ENCODE measurements around the gene ACTG1.

The ACTG1 gene

DNA sequence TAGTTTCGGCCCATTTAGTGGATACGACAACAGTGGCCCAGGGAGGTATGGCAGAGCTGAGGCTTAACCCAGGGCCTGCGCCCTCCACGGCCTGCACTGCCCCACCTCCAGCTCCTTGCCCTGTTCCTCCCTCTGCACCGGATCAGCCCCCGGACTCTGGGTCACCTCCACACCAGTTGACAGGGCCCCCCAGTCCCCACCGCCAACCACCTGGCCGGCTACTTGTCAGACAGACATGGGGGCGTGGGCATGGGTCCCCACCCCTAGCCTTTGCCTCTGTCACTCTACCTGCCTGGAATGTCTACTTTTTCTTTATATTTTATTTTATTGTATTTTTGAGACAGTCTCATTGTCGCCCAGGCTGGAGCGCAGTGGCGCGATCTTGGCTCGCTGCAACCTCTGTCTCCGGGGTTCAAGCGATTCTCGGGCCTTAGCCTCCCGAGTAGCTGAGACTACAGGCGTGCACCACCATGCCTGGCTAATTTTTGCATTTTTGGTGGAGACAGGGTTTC lies 3.0 kb upstream of the ACTG1 start:
- no peak for DNase-seq

DNA sequence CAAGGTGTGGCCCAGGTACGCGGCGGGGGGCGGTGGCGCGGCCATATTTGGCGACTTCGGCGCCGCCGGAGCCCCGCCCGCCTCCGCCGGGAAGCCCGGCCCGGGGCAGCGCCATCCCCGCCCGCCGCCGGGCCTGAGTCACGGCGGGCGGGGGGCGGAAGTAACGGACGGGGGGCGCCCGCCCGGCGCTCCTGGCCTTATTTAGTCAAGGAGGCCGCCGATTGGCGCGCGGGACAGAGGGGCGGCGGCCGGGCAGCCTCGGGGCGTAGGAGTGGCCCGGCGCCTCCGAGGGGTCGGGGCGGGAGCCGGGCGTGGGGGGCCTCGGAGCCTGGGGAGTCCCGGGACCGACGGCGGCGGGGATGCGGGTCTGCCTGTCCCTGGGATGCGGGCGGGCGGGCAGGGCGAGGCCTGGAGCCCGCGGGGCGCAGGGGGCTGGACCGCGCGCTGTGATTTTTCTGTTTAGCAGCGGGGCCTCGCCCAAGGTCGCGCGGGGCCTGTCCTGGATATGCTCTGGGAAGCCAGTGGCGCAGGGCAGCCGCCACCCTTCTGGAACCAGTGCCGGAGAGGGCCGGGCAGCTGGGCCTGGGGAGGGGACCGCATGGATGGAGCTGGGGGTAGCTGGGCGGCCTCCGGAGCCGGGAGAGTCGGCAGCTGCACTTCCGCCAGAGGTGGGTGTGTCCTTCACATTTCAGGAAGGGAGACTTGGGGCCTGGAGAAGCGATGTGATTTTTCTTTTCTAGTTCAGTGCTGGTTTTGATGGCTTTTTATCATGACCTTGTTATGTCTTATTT lies 2.3 kb upstream of the ACTG1 start:
- DNase-seq: peak; percentile 85

DNA sequence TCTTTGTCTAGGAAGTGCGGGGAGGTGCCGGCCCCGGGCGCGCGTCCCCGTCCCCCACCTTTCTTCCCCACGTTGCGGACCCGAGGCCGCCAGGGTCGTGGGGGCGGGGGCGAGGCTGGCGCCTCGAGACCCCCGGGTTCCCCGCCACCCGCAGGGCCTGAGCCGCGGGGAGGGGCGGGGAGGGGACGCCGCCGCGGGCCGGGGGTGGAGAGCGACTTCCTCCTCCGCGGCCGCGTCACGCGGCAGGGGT lies 1.8 kb upstream of the ACTG1 start:
- no peak for DNase-seq

DNA sequence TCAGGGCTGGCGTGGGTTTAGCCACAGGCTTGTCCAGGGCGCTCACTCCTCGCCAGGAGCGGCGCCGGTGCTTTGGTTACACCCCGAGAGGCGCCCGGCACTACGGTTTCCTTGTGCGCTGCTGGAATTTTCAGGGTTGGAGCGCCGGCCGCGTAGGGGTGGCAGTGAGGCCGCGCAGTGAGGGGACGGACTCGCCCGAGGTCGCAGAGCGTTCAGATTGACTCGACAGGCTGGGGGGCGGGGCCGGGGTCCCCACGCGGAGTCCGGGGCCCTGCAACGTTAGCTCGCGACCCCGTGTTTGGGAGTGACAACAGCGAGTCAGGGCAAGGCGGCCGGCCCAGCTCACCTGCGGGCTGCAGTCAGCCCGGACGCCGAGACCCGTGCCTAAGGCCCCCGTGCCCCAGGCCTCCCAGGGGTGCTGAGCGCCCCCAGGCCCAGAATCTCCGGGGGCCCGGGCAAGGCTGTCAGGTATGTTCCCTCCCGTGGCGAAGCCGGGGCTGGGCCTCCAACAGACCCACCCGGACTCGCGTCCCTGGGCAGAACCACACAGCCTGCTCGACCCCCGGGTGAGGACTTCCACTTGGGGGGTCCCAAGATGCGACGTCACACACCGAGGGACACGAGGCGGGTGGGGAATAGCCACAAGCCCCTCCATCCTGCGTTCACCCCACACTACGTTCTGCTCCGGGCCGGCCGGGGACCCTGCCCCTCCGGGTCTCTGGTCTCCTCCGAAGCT lies 1.3 kb upstream of the ACTG1 start:
- DNase-seq: peak; percentile 72

DNA sequence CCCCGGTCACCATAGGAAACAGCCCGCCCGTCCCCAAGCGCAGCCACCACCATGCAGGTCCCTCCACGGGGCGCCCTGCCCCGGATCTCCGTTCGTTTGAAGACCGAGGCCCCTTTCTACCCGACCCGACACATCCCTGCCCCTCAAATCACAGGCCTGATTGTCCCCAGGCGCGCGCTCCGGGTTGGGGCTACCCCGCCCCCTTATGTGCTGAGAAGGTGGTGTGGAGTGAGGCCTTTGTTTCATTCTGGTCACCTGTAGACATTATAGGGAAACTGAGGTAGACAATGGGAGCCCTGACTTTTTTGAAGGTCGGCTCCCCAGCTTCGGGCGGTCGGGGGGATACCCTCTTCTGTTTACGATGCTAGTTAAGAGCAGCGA lies 763 bp upstream of the ACTG1 start:
- DNase-seq: peak; percentile 78

DNA sequence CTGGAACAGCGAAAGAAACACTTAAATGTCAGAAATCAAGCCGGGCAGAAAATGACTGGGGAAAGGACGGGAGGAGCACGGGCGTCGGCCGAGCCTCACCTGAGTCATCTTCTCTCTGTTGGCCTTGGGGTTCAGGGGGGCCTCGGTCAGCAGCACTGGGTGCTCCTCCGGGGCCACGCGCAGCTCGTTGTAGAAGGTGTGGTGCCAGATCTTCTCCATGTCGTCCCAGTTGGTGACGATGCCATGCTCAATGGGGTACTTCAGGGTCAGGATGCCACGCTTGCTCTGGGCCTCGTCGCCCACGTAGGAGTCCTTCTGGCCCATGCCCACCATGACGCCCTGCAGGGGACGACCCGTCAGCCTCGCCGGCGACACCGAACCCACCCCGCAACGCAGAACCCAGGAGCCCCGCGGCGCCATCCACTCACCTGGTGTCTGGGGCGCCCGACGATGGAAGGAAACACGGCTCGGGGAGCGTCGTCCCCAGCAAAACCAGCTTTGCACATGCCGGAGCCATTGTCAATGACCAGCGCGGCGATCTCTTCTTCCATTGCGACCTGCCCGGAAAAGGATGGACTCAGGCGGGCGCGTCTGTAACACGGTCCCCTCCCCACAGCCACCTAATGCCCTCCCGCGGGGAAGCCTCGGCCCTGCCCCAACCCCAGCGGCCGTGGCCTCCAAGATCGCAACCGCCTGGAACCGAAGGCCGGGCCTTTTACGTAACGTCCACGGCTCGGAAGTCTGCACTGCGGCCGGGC lies 616 bp downstream of the ACTG1 start:
- peak; percentile 68 for DNase-seq

DNA sequence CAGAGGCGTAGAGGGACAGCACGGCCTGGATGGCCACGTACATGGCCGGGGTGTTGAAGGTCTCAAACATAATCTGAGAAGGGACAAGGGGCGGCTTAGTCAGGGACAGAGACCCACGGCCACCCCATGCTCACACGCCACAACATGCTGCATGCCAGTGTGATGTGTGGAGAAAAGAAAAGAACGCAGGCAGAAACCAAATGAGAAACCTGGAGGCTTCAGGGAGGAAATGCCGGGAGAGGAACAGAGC lies 1.1 kb downstream of the ACTG1 start:
- DNase-seq: no peak

DNA sequence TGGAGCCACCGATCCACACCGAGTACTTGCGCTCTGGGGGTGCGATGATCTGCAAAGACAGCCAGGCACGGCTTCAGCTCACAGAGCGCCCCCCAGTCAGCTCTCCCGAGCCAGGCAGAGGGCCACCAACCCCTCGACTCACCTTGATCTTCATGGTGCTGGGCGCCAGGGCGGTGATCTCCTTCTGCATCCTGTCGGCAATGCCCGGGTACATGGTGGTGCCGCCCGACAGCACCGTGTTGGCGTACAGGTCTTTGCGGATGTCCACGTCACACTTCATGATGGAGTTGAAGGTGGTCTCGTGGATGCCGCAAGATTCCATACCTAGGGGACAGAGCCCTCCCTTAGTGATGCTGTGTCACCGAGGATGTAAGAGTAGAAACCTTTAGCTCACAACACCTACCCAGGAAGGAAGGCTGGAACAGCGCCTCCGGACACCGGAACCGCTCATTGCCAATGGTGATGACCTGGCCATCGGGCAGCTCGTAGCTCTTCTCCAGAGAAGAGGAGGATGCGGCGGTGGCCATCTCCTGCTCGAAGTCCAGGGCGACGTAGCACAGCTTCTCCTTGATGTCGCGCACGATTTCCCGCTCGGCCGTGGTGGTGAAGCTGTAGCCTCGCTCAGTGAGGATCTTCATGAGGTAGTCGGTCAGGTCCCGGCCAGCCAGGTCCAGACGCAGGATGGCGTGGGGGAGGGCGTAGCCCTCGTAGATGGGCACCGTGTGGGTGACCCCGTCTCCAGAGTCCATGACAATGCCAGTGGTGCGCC lies 1.6 kb downstream of the ACTG1 start:
- DNase-seq: peak; percentile 52

DNA sequence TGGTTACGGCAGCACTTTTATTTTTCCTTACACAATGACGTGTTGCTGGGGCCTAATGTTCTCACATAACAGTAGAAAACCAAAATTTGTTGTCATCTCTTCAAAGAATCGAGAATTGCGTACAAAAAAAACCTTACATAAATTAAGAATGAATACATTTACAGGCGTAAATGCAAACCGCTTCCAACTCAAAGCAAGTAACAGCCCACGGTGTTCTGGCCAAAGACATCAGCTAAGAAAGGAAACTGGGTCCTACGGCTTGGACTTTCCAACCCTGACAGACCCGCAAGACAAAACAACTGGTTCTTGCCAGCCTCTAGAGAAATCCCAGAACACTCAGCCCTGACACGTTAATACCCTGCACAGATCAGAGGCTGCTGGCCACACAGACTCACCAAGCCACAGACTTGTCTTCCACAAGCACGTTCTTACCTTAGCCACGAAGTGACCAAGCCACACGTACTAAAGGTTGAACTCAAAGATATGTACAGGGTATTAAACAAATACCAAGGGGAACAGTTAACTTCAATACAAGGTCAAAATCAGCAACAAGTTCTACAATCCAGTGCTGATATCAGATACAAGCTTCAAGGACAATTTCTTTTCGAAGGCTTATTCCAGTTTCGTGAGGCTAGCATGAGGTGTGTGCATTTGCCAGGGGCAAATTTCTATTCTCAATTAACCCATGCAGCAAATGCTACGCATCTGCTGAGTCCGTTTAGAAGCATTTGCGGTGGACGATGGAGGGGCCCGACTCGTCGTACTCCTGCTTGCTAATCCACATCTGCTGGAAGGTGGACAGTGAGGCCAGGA lies 2.4 kb downstream of the ACTG1 start:
- DNase-seq: no peak

DNA sequence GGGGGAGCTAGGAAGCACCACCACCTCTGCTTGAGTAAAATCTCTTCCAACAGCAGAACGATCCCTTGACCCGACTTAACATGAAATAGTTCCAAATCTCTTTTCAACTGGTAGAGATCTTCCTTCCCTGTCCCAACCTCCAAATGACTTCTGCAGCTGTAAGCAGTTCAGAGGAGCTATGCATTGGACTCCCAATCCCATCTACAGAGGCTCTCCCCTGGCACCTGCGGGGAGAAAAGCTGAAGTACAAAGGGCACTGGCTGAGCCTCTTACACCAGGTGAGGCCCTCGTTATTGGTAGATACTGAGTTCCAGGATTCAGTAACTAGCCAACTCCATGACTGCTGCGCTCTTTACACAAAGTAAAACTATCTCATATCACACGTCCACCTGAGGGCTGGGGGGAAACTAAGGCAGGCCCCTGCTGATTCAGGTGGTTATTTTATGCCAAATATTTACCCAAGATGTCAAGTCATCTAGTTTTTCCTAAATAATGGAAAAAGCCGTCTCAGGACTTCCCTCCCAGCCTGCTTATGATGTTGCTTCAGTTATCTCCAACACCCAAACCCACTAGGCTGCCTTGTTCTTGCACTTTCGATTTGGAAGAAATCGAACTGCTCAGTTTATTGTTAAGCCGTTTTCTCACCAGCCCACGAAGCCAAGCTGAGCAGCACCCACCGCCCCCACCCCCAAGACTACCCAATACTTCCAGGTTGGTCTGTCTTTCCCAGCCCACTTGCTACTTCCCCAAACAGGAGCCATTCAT lies 3.2 kb downstream of the ACTG1 start:
- DNase-seq: peak; percentile 47

DNA sequence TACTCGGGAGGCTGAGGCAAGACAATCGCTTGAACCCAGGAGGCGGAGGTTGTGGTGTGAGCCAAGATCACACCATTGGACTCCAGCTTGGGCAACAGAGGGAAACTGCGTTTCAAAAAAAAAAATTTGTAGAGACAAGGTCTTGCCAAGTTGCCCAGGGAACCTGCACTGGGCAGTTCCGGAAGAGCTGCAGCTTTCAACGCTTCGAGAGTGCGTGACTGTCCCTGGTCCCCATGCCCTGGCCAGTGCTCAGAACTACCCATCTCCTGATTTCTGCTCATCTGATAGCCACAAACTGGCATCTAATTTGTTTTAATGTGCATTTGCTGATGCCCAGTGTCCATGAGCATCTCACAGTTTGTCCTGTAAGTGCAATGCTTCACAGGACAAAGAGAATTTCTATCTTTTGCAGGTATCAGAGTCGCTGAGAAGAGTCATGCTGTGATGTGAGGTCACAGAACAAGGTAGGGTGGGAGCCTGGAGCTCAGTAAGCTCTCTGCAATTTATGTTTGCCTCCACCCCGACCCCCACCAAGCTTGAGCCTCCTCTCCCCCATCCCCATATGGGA lies 3.9 kb downstream of the ACTG1 start:
- peak; percentile 40 for DNase-seq

DNA sequence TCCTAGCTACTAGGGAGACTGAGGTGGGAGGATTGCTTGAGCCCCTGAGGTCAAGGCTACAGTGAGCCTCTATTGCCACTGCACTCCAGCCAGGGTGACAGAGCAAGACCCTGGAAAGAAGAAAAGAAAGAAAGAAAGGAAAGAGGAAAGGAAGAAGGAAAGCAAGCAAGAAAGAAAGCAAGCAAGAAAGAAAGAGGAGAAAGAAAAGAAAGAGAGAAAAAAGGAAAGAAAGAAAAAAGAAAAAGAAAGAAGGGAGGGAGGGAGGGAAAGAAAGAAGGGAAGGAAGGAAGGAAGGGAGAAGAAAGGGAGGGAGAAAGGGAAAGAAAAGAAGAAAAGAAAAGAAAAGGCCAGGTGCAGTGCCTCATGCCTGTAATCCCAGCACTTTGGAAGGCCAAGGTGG lies 9.0 kb downstream of the ACTG1 start:
- no peak for DNase-seq

DNA sequence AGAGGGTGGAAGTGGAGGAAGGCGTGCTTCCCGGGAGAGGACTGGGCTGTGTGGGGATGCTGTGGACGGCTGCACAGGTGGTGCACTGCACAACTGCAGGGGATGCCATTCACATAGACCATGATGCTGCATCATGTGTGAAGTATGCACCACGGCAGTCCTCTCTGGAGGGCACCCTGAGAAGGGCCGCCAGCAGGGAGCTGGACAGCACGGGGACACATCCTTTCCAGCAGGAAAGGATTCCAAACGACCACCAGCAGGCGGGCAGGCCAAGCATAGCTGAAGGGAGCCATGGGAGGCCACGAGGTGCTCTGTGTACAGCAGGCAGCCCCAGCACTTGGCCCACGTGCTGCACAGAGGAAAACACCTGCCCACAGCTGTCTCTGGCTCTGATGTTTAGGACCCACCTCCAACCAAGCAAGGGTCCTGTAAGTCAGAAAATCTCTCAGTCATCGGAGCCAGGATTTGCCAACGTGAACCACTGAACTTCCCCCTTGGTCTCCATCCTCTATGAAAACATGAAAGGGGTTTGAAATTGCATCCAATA lies 10.1 kb downstream of the ACTG1 start:
- DNase-seq: no peak

DNA sequence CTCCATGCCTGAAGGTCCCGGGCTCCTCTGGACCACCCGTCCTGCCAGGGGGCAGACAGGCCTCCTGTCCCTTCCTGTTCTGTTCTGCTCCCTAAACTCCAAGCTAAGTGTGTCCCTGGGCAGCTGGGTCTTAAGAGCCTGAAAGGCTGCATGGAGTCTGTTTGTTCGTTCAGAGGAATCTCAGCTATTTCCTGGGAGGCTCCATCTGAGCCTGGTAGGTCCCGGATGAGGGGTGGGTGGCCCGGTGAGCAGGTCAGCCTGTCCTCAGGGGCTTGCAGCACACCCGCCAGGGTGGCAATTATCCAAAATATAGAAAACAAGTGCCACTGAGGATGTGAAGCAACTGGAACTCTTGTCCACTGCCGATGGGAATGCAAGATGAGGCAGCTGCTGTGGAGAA lies 12.6 kb downstream of the ACTG1 start:
- no peak for DNase-seq

DNA sequence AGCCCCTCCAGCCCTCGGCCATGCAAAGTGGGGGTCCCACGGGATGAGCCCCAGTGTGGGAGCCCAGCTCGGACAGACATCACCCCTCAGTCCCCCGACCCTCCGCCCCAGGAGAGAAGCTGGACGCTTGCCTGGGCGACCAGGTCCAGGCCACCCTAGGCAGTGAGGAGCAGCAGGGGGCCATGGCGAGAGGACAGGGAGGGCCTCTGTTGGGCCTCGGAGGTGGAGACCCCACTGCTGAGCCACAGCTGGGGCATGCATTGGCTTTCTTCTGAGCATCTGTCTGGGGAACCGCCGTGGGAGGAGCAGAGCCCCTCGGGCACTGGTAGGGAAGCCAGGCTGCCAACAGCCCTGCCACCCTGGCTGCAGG lies 13.0 kb downstream of the ACTG1 start:
- DNase-seq: no peak

DNA sequence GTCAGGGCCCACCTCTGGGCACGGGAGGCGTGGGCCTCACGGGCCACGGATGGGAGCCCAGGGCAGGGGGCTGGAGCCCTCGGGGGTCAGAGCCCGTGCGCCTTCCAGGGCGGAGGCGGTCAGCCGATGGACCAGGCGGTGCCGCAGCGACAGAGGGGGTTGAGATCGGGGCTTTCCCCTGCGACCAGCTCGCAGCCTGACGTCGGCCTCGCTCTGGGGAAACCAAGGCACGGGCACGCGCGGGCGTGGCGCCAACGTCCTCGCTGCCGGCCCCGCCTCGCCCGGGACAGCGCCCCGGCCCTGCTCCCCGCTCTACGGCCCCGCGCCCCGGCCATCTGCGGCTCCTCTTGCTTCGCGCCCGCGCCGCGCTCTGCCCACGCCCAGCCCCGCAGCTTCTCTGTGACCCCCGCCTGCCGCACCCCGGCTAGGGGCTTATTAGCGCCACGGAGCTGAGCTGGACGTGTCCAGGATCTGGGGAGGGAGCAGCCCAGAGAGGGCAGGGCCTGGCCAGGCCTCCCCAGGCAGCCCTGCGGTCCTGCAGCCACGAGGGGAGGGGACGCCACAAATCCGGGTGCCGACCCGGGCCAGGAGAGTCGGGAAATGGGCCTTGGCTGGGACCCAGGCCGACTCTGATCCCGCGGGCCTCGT lies 13.5 kb downstream of the ACTG1 start:
- DNase-seq: no peak

DNA sequence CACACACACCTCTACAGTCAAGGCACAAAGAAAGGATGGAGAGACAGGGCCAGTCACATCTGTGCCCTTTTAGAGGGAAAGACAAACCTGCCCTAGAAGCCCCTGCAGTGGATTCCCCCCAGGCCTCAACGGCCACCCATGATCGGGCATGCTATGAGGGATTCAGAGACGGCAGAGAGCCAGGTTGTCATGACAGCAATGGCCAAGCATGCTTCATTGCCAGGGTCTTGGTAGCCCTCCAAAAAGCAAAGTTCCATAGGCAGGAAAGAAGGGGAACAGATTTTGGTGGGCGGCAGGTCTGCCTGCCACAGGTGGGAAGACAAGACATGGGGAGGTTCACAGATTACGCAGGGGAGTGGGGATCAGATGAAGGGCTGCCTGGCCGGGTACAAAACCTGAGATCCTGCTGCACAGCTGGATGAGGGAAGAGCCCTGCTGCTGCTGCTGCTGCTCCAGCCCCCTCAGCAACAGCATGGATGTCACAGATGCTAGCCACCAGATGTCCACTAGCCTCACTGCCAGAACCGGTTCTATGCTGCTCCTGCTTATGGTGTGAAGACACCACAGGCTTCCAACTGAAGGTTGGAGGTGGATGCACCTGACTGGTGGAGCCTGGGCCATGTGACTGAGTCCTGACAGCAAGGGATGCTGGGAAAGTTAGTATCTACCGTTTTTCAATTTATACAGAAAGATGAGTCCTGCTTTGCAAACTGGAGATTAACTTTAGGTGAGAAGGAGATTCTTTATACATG lies 17.8 kb downstream of the ACTG1 start:
- no peak for DNase-seq

DNA sequence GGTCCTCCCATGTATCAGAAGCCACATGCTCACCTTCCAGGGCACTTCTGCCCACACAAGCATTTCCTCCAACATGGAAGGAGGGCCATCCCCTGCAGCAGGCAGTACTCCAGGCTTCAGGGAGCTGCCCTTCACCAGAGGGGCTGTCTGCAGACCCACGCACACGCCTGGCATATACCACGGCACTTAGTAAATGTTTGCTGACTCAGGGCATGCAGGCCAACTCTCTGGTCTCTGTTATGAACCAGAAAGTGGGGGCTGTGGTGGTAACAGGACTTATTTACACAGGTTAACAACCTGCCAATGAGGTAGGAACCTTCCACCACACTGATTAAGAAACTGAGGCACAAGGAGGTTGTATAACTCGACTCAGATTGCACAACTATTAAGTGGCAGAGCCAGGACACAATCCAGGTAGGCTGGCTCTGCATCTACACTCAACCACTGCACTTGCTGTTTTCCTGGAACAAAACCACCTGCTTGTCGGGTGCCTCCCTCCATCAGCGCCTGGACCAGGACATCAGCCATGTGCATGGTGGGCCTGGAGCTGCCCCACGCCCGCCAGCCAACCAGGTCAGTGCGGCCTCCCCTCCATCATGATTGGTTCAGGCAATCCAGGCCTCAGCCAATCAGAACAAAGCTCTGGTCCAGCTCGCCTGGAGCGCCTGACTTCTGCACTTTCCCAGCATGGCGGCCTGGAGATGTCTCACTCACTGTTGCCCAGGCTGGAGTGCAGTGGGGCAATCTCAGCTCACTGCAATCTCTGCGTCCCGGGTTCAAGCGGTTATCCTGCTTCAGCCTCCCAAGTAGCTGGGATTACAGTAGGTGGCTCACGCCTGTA lies 19.2 kb downstream of the ACTG1 start:
- DNase-seq: no peak

DNA sequence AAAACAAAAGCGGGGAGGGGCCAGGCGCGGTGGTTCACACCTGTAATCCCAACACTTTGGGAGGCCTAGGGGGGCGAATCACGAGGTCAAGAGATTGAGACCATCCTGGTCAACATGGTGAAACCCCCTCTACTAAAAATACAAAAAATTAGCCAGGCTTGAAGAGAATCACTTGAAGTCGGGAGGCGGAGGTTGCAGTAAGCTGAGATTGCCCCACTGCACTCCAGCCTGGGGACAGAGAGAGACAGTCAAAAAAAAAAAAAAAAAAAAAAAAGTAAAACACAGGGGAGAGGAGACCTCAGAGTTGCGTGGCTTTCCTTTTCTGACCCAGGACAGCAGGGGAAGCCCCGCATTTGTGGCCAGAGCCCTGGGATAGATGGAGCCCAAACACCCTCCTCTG lies 19.9 kb downstream of the ACTG1 start:
- no peak for DNase-seq

Data from stimulated activated CD4-positive, alpha-beta T cell treated with anti-CD3 and anti-CD28 coated beads, Interleukin-15, amount 100 ng/mL, for 24 hours (primary cell).